Measurements from ENCODE around the gene FAHD1. TPM values are rescaled to one million over a fixed set of nuclear protein-coding genes. Genes with fewer than 3 reads are reported as not detected.

FAHD1 gene
- total and polyA plus RNA-seq, 7 donors: 27.7 to 137 (median 35.0) TPM

- H3K36me3 ChIP-seq: peaks cover 14 to 58% (median 21%) of the 10 kb centered on the region in 4 donors
- H3K27me3 ChIP-seq: no peaks in the 10 kb centered on the region
- H3K4me1 ChIP-seq: peaks cover 0 to 6% (median 0%) of the 10 kb centered on the region in 4 donors
- H3K9me3 ChIP-seq: no peaks in the 10 kb centered on the region
- H3K4me3 ChIP-seq: no peak overlapping the region
- H3K27ac ChIP-seq: no peak overlapping the region
- WGBS, 2 donors: 64 to 75% methylated on average over 28 of the region's 28 CpGs
- TF ChIP-seq CTCF (IDR thresholded peaks at IDR 0.05): no peak
- TF ChIP-seq POLR2AphosphoS5 (IDR thresholded peaks at IDR 0.05): no peak
- no peak for TF ChIP-seq EP300 (IDR thresholded peaks at IDR 0.05)
- no peak for TF ChIP-seq POLR2A (IDR thresholded peaks at IDR 0.05)
- intact Hi-C loops (cut with DNase I): no loop called here
- no peak for DNase-seq
These were observed 17.7 kb upstream of the FAHD1 start for GRCh38 chr16:1809281-1809801.

GRCh38 chr16:1810106-1810505 lies 16.9 kb upstream of the FAHD1 start:
- DNase-seq: peak; percentile 46
- Histone ChIP-seq H3K4me3 (no peak overlapping the region), H3K27me3 (no peaks in the 10 kb centered on the region), H3K36me3 (peaks cover 14 to 65% (median 22%) of the 10 kb centered on the region in 4 donors), H3K4me1 (peaks cover 0 to 6% (median 0%) of the 10 kb centered on the region in 4 donors), H3K9me3 (no peaks in the 10 kb centered on the region), H3K27ac (no peak overlapping the region)
- intact Hi-C loops (cut with DNase I): no loop called here
- TF ChIP-seq POLR2A (IDR thresholded peaks at IDR 0.05) (no peak), POLR2AphosphoS5 (IDR thresholded peaks at IDR 0.05) (no peak), CTCF (IDR thresholded peaks at IDR 0.05) (no peak), EP300 (IDR thresholded peaks at IDR 0.05) (no peak)
- 96 to 97% methylated on average over 16 of the region's 16 CpGs for WGBS, 2 donors

DNA sequence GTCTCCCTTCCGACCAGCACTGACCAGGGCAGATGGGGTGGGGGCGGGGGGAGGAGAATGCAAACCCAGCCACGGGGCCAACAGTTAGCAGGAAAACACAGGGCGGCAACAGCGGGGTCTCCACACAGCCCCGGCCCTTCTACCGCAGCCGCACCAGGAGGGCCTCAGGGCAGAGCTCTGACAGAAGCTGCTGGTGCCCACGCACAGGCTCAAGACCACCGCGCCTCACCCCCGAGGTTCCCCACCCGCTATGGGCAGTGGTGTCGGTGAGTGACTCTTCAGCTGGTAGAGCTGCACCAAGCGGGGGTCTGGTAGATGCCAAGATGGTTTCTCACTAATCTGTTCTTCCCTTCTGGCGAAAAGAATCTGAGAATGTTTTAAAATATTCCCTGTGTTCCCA lies 16.5 kb upstream of the FAHD1 start:
- intact Hi-C loops (cut with DNase I): no loop called here
- Histone ChIP-seq H3K27ac (no peak overlapping the region), H3K36me3 (peaks cover 17 to 67% (median 24%) of the 10 kb centered on the region in 4 donors), H3K4me3 (no peak overlapping the region), H3K9me3 (no peaks in the 10 kb centered on the region), H3K4me1 (peaks cover 0 to 6% (median 0%) of the 10 kb centered on the region in 4 donors), H3K27me3 (no peaks in the 10 kb centered on the region)
- TF ChIP-seq POLR2AphosphoS5 (IDR thresholded peaks at IDR 0.05): no peak
- no peak for TF ChIP-seq POLR2A (IDR thresholded peaks at IDR 0.05)
- no peak for TF ChIP-seq CTCF (IDR thresholded peaks at IDR 0.05)
- no peak for TF ChIP-seq EP300 (IDR thresholded peaks at IDR 0.05)
- WGBS, 2 donors: 96 to 97% methylated on average over 16 of the region's 16 CpGs
- peak; percentile 60 for DNase-seq

- peaks cover 0 to 6% (median 0%) of the 10 kb centered on the region in 4 donors for H3K4me1 ChIP-seq
- intact Hi-C loops (cut with DNase I): no loop called here
- no peaks in the 10 kb centered on the region for H3K27me3 ChIP-seq
- peaks cover 26 to 77% (median 34%) of the 10 kb centered on the region in 4 donors for H3K36me3 ChIP-seq
- no peaks in the 10 kb centered on the region for H3K9me3 ChIP-seq
- 8 to 30% methylated on average over 17 of the region's 17 CpGs for WGBS, 2 donors
- H3K27ac ChIP-seq: no peak overlapping the region
- no peak overlapping the region for H3K4me3 ChIP-seq
- peak in 2 of 4 donors; percentile 32 to 42 for TF ChIP-seq POLR2AphosphoS5 (IDR thresholded peaks at IDR 0.05)
- TF ChIP-seq CTCF (IDR thresholded peaks at IDR 0.05): peak in 2 of 4 experiments; percentile 23 to 29
- TF ChIP-seq EP300 (IDR thresholded peaks at IDR 0.05): no peak
- DNase-seq: peak; percentile 78
These were observed 14.3 kb upstream of the FAHD1 start for GRCh38 chr16:1812732-1813163.

DNA sequence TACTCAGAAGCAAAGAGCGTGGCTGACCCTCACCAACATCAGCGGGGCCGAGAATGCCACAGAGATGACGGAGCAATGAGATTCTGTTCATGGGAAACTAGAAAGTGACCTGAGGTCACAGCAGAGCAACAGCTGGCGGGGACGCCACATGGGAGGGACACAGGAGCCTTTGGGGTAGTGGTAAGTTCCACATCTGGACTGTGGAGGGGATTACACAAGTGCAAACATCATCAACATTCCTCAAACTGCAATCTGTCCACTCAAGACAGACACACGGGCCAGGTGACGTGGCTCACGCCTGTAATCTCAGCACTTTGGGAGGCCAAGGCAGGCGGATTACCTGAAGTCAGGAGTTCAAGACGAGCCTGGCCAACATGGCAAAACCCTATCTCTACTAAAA lies 11.5 kb upstream of the FAHD1 start:
- Histone ChIP-seq H3K27ac (no peak overlapping the region), H3K9me3 (no peaks in the 10 kb centered on the region), H3K36me3 (peaks cover 25 to 78% (median 32%) of the 10 kb centered on the region in 4 donors), H3K27me3 (no peaks in the 10 kb centered on the region), H3K4me3 (no peak overlapping the region), H3K4me1 (peaks cover 0 to 6% (median 0%) of the 10 kb centered on the region in 4 donors)
- 89 to 92% methylated on average over 11 of the region's 11 CpGs for WGBS, 2 donors
- intact Hi-C loops (cut with DNase I): no loop called here
- DNase-seq: no peak
- no peak for TF ChIP-seq POLR2A (IDR thresholded peaks at IDR 0.05)
- TF ChIP-seq EP300 (IDR thresholded peaks at IDR 0.05): no peak
- TF ChIP-seq CTCF (IDR thresholded peaks at IDR 0.05): no peak
- no peak for TF ChIP-seq POLR2AphosphoS5 (IDR thresholded peaks at IDR 0.05)
